ENCODE data around the gene HPSE2. TPM values are rescaled to one million over a fixed set of nuclear protein-coding genes. Genes with fewer than 3 reads are reported as not detected.

The HPSE2 gene
- total and polyA plus RNA-seq, 2 donors (not counting 1 experiment from before 2014, with no cell fraction given): not detected

GRCh38 chr10:98846787-98847186 is 388.9 kb downstream of the HPSE2 start:
- H3K27ac ChIP-seq (ENCODE audit: low read length in 2 of 2): no peak overlapping the region
- H2AFZ ChIP-seq (ENCODE audit: insufficient read depth, low read depth, low read length, poor library complexity, severe bottlenecking): no peak overlapping the region
- intact Hi-C loops (cut with micrococcal nuclease): no loop called here
- WGBS (ENCODE audit: insufficient coverage): no CpG with 5 or more reads among the region's 2 CpGs
- POLR2A ChIA-PET: no interaction called here
- Mint-ChIP-seq H3K27me3 (peaks cover 22% of the 10 kb centered on the region), H3K4me3 (no peak overlapping the region), H3K4me1 (no peaks in the 10 kb centered on the region), H3K27ac (no peak overlapping the region), H3K9me3 (ENCODE audit: insufficient read depth) (no peaks in the 10 kb centered on the region)
- CTCF ChIA-PET: interaction anchor here (0.5 kb wide), 1 partner anchor 12 kb away, joined by 3 read pairs; no protein-coding TSS in a partner anchor
- no peaks in the 10 kb centered on the region for H3K79me2 ChIP-seq (ENCODE audit: control insufficient read depth, insufficient read depth, low read length)
- H3K9ac ChIP-seq (ENCODE audit: low read length): no peak overlapping the region
- DNase-seq: no peak
- H3K36me3 ChIP-seq (replicated peaks in 1 of 2; ENCODE audit: control extremely low read depth in 1 of 2, control insufficient read depth in 1 of 2, extremely low read depth in 1 of 2, insufficient read depth in 2 of 2, low read length in 1 of 2): no peaks in the 10 kb centered on the region
- TF ChIP-seq, protein P1, sequence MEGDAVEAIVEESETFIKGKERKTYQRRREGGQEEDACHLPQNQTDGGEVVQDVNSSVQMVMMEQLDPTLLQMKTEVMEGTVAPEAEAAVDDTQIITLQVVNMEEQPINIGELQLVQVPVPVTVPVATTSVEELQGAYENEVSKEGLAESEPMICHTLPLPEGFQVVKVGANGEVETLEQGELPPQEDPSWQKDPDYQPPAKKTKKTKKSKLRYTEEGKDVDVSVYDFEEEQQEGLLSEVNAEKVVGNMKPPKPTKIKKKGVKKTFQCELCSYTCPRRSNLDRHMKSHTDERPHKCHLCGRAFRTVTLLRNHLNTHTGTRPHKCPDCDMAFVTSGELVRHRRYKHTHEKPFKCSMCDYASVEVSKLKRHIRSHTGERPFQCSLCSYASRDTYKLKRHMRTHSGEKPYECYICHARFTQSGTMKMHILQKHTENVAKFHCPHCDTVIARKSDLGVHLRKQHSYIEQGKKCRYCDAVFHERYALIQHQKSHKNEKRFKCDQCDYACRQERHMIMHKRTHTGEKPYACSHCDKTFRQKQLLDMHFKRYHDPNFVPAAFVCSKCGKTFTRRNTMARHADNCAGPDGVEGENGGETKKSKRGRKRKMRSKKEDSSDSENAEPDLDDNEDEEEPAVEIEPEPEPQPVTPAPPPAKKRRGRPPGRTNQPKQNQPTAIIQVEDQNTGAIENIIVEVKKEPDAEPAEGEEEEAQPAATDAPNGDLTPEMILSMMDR (IDR thresholded peaks at IDR 0.05): no peak
- no peak for TF ChIP-seq EZH2 (IDR thresholded peaks at IDR 0.05; ENCODE audit: borderline replicate concordance, insufficient read depth, low read depth, low read length, poor library complexity, severe bottlenecking)
- no peak for ATAC-seq (ENCODE audit: low read depth)
- H4K20me1 ChIP-seq (ENCODE audit: control insufficient read depth, insufficient read depth, low read length, poor library complexity, severe bottlenecking): no peaks in the 10 kb centered on the region
- H3K4me3 ChIP-seq (ENCODE audit: control extremely low read depth in 1 of 5, extremely low read depth in 1 of 5, insufficient read depth in 1 of 5, low read depth in 2 of 5, low read length in 4 of 5): no peak overlapping the region
- H3K27me3 ChIP-seq (replicated peaks in 1 of 4; ENCODE audit: control extremely low read depth in 1 of 4, control insufficient read depth in 3 of 4, insufficient read depth in 4 of 4, low read length in 3 of 4): no peaks in the 10 kb centered on the region
- H3K9me3 ChIP-seq (ENCODE audit: control extremely low read depth in 1 of 3, control insufficient read depth in 2 of 3, insufficient read depth in 1 of 3, low read length in 2 of 3): no peaks in the 10 kb centered on the region
- H3K4me2 ChIP-seq (replicated peaks; ENCODE audit: low read depth, low read length, poor library complexity, severe bottlenecking): no peak overlapping the region
- no peaks in the 10 kb centered on the region for H3K4me1 ChIP-seq (ENCODE audit: control insufficient read depth in 2 of 2, insufficient read depth in 2 of 2, low read length in 2 of 2)

DNA sequence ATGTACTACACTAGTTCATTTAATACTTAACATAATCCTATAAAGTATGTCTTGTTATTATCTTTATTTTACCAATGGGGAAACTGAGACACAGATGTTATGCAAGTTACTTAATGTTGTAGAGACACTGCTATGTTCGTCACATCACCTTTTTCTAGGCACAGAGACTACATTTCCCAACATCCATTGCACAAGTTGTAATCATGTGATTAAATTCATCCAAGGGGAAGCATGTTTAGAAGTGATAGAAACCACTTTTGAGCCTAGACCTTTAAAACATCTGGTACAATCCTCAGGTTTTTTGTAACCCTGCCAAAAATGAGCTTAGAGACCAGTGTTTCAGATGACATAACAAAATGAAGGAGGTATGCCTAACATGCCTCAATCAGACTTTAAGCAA is 402.1 kb downstream of the HPSE2 start:
- TF ChIP-seq EZH2 (IDR thresholded peaks at IDR 0.05; ENCODE audit: borderline replicate concordance, insufficient read depth, low read depth, low read length, poor library complexity, severe bottlenecking): no peak
- TF ChIP-seq, protein P1 (IDR thresholded peaks at IDR 0.05): no peak
- no CpG with 5 or more reads among the region's 1 CpG for WGBS (ENCODE audit: insufficient coverage)
- no peaks in the 10 kb centered on the region for H3K36me3 ChIP-seq (replicated peaks in 1 of 2; ENCODE audit: control extremely low read depth in 1 of 2, control insufficient read depth in 1 of 2, extremely low read depth in 1 of 2, insufficient read depth in 2 of 2, low read length in 1 of 2)
- H2AFZ ChIP-seq (ENCODE audit: insufficient read depth, low read depth, low read length, poor library complexity, severe bottlenecking): no peak overlapping the region
- intact Hi-C loops (cut with micrococcal nuclease): no loop called here
- Mint-ChIP-seq H3K4me1 (no peaks in the 10 kb centered on the region), H3K27ac (no peak overlapping the region), H3K27me3 (peaks cover 15% of the 10 kb centered on the region), H3K9me3 (ENCODE audit: insufficient read depth) (no peaks in the 10 kb centered on the region), H3K4me3 (no peak overlapping the region)
- ATAC-seq (ENCODE audit: low read depth) (no peak), DNase-seq (no peak)
- H3K9ac ChIP-seq (ENCODE audit: low read length): no peak overlapping the region
- H3K9me3 ChIP-seq (ENCODE audit: control extremely low read depth in 1 of 3, control insufficient read depth in 2 of 3, insufficient read depth in 1 of 3, low read length in 2 of 3): no peaks in the 10 kb centered on the region
- H3K4me1 ChIP-seq (ENCODE audit: control insufficient read depth in 2 of 2, insufficient read depth in 2 of 2, low read length in 2 of 2): no peaks in the 10 kb centered on the region
- H3K27ac ChIP-seq (ENCODE audit: low read length in 2 of 2): no peak overlapping the region
- ChIA-PET POLR2A (no interaction called here), CTCF (no interaction called here)
- no peak overlapping the region for H3K4me2 ChIP-seq (replicated peaks; ENCODE audit: low read depth, low read length, poor library complexity, severe bottlenecking)
- H3K4me3 ChIP-seq (ENCODE audit: control extremely low read depth in 1 of 5, extremely low read depth in 1 of 5, insufficient read depth in 1 of 5, low read depth in 2 of 5, low read length in 4 of 5): no peak overlapping the region
- no peaks in the 10 kb centered on the region for H3K27me3 ChIP-seq (replicated peaks in 1 of 4; ENCODE audit: control extremely low read depth in 1 of 4, control insufficient read depth in 3 of 4, insufficient read depth in 4 of 4, low read length in 3 of 4)
- H3K79me2 ChIP-seq (ENCODE audit: control insufficient read depth, insufficient read depth, low read length): no peaks in the 10 kb centered on the region
- H4K20me1 ChIP-seq (ENCODE audit: control insufficient read depth, insufficient read depth, low read length, poor library complexity, severe bottlenecking): no peaks in the 10 kb centered on the region
